HG03108 (cell line): ENCODE measurements around the gene CNDP1.
A peak's percentile ranks its signal among the peaks of the same experiment; 100 is the strongest.
"Not testable (repeated sequence)": the region's sequence is repeated elsewhere in the genome, so short reads cannot be mapped to it uniquely, and the experiment has no call there.

Experiments
- ATAC-seq: cut with Tn5 transposase; IDR thresholded peaks from one replicate; pipeline ENCODE4 v1.9.1; 2021; ENCODE audit warnings: moderate library complexity; ENCODE audit not compliant: unreplicated experiment

CNDP1 gene

GRCh38 chr18:74544898-74545297 lies 10.6 kb downstream of the CNDP1 start:
- no peak for ATAC-seq

- ATAC-seq = no peak
These were observed 11.7 kb downstream of the CNDP1 start for GRCh38 chr18:74546007-74546406.

- ATAC-seq = no peak
These were observed 12.6 kb downstream of the CNDP1 start for GRCh38 chr18:74546751-74547530.

GRCh38 chr18:74547860-74548259 lies 13.6 kb downstream of the CNDP1 start:
- ATAC-seq = no peak

- ATAC-seq = no peak
These were observed 15.3 kb downstream of the CNDP1 start for GRCh38 chr18:74549591-74550104.

- no peak for ATAC-seq
These were observed 16.6 kb downstream of the CNDP1 start for GRCh38 chr18:74550886-74551285.

GRCh38 chr18:74551452-74551851 lies 17.2 kb downstream of the CNDP1 start:
- ATAC-seq = no peak

GRCh38 chr18:74551936-74552555 lies 17.7 kb downstream of the CNDP1 start:
- peak; percentile 98 for ATAC-seq

GRCh38 chr18:74556126-74556525 lies 21.8 kb downstream of the CNDP1 start:
- no peak for ATAC-seq

GRCh38 chr18:74558096-74558495 lies 23.8 kb downstream of the CNDP1 start:
- ATAC-seq = no peak

- ATAC-seq = no peak
These were observed 27.9 kb downstream of the CNDP1 start for GRCh38 chr18:74562131-74562730.

- ATAC-seq = no peak
These were observed 28.5 kb downstream of the CNDP1 start for GRCh38 chr18:74562775-74563174.

GRCh38 chr18:74563999-74564398 lies 29.7 kb downstream of the CNDP1 start:
- ATAC-seq = no peak

- not testable (repeated sequence) for ATAC-seq
These were observed 30.9 kb downstream of the CNDP1 start for GRCh38 chr18:74565164-74565563.

GRCh38 chr18:74565993-74566392 lies 31.7 kb downstream of the CNDP1 start:
- ATAC-seq = not testable (repeated sequence)

- no peak for ATAC-seq
These were observed 33.5 kb downstream of the CNDP1 start for GRCh38 chr18:74567822-74568221.

GRCh38 chr18:74569401-74569800 lies 35.1 kb downstream of the CNDP1 start:
- no peak for ATAC-seq

GRCh38 chr18:74570266-74570665 lies 36.0 kb downstream of the CNDP1 start:
- ATAC-seq = no peak

- ATAC-seq = no peak
These were observed 37.8 kb downstream of the CNDP1 start for GRCh38 chr18:74571895-74572680.

GRCh38 chr18:74573053-74573452 lies 38.8 kb downstream of the CNDP1 start:
- no peak for ATAC-seq

GRCh38 chr18:74574916-74575315 lies 40.6 kb downstream of the CNDP1 start:
- no peak for ATAC-seq
